Islet of Langerhans (tissue), 1 donor: ENCODE measurements around the gene CD58.
"Not testable (repeated sequence)": the region's sequence is repeated elsewhere in the genome, so short reads cannot be mapped to it uniquely, and the experiment has no call there.

ENCODE experiments used
- FAIRE-seq: peaks from one replicate; lab custom pipeline; 2011; peaks lifted over from hg19 to GRCh38; lab: Jason Lieb, UNC

The CD58 gene, protein sequence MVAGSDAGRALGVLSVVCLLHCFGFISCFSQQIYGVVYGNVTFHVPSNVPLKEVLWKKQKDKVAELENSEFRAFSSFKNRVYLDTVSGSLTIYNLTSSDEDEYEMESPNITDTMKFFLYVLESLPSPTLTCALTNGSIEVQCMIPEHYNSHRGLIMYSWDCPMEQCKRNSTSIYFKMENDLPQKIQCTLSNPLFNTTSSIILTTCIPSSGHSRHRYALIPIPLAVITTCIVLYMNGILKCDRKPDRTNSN

DNA sequence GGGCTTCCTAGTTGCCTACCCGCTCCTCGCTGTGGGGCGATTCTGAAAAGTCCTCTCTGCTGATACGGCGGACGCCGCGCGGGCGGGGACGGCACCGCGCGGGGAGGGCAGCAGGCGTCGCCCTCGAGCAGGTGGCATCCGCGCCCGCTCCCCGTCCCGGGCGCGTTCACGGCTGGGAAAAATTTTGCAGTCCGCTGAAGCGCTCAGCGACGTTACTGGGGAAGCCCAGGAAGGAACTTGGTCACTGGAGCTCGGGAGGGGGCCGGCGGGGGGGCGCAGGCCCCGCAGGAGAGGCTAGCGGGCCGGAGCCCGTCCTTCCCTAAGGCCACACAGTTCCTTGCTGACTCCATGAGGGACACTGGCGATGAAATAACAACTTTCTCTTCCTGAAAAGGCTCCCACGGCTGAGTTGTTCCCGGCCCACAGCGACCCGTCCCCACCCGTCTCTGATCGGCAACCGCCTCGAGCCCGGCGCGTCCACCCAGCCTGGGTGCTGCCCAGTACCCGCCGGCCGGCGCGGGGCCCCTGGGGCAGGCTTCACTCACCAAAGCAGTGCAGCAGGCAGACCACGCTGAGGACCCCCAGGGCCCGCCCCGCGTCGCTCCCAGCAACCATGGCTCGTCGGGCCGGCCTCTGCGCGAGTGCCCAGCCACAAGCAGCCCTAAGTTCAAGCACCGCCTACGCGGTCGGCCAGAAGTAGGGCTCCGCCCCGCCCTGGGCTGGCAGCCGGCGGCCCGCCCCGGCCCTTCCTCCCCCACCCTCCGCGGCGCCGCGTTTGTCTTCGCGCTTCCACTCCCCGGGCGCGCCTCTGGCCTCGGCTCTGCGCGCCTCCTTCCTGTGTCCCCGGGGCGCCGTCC lies at the start of gene CD58:
Gene CD58, minus strand, starts transcription at position 669 of the 857 bp plus-strand sequence. Its CDS starts 54 bp downstream, at position 615.
- no peak for FAIRE-seq

DNA sequence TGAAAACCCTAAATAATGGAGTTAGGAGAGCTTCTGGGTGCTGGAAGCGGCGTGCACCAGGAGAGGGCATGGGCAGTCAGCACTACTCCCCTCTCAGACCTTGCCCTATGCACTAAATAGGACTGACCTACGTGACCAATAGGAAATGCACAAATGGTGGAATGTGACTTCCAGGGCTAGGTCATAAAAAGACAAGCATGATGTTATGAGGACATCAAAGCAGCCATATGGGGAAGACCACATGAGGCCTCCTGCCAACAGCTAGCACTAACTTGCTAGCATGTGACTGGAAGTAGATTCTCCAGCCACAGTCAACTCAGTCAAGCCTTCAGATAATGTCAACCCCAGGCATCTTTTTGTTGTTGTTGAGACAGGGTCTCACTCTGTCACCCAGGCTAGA lies 49.6 kb upstream of the CD58 start:
- FAIRE-seq = not testable (repeated sequence)

DNA sequence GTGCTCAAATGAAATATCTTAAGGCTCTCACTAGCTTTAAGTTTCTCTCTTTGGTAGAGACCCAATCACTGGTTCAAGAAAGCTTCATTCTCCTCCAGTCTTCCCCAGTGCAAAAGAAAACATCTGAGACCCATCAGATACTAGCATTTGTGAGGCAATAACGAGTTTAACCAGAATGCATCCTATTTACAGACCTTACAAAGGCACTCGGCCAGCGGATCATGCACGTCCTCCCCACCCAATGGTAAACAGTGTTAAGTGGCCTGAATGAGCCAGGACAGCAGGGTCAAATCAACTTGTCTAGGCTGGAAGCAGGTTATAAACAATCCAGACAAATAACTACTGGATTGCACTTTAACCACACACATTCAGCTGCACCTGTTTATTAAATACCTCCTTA lies 48.3 kb upstream of the CD58 start:
- FAIRE-seq = not testable (repeated sequence)

DNA sequence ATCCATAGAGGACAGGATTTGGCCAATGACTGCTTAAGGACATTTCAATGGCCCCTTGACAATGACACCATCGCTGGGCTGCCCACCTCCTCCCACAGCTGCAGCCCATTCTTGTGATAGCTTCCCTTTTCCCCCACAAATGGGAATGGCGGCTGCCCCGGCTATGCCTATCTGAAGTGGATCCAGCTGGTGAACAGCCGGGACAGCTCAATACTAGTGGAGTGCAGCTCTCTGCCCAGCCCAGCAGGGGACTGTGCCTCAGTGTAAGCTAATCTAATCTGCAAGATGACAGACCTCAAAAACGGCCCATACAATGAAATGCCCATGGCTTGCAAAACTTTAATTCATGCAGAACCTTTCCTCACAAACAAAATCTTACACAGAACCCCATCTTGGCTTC lies 47.0 kb upstream of the CD58 start:
- not testable (repeated sequence) for FAIRE-seq

DNA sequence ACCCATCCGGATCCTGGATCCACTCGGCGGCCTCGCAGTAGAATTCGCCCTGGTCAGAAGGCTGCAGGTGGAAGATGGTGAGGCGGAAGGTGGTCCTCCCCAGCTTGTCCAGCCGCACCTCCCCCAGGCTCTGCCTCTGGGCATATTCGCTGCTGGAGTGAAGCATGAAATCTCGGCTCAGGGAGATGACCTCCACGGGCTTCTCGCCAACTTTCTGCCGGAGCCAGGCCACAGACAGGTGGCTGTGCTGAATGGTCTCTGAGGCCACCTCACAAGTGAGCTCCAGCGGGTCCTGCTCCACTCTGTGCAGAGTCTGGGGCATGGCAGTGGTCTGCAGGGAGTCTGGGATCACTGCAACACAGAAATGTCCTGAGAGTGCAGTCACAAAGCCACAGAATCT lies 43.0 kb upstream of the CD58 start:
- not testable (repeated sequence) for FAIRE-seq

- FAIRE-seq = not testable (repeated sequence)
These were observed 39.1 kb upstream of the CD58 start for GRCh38 chr1:116609801-116610371.

DNA sequence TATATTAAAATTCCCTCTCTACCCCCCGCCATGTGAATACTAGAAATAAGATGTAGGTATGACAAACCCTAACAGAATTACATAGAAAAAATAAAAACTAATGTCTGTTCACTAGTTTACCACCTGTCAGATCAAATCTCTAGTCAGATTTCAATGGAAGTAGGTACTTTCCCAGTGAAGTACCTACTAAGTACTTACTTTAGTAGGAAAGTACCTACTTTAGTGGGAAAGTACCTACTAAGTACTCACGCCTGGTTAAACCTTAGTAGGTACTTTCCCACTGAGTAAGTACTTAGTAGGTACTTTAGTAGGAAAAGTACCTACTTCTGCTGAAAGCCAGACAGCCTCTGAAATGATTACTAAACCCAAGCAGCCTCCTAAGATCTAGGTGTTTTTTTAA lies 38.0 kb upstream of the CD58 start:
- FAIRE-seq = not testable (repeated sequence)

GRCh38 chr1:116608151-116608550 lies 37.3 kb upstream of the CD58 start:
- not testable (repeated sequence) for FAIRE-seq

DNA sequence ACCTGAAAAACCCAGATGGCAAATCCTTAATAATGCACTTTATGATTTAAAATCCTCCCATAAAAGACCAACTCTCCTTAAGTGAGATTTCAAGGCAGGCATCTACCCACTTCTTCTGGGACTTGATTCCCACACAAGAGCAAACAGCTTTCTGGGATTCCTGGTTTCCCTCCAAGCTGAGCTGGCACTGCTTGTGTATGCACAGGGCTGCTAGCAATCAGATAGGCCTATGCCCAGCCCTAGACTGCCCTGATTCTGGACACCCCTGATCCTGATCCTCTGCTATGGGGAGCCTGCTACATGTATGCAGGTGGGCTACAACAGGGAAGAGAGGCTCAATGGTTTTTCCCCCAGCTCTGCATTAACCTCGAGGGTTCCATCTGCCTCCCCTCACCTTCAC lies 36.6 kb upstream of the CD58 start:
- not testable (repeated sequence) for FAIRE-seq

DNA sequence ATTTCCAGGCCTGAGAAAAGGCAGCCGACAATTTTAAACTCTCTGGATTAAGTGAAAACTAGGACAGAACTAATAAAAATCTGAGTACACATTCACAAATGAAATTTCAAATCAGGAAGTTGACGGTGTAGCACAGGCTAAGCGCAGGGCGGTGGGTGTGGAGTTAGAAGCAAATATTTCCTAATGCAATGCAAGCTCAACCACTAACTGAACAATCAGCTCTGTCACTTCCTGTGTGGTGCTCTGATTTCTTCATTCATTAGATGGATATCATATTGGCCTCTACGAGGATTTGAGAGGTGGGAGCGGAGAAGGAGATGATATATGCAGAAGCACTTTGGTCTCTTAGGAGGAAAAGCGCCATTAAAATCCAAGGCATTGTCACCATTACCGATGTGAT lies 35.2 kb upstream of the CD58 start:
- not testable (repeated sequence) for FAIRE-seq

DNA sequence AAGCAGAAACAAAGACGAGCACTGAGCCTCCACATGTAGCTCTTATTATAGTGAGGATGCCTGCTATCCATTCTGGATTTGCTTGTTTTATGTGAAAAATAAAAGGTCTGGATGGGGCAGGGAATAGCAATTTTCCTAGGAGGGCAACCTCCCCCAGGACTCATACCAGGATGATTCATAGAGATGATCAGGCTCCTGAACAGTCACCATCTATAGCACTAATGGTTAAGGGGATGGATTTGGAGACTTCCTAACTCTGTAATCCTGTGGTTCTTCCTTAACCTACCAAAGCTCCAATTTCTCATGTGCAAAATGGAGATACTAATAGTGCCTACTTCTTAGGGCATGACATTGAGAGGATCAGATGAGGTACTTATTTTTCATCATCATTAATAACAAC lies 34.5 kb upstream of the CD58 start:
- no peak for FAIRE-seq

DNA sequence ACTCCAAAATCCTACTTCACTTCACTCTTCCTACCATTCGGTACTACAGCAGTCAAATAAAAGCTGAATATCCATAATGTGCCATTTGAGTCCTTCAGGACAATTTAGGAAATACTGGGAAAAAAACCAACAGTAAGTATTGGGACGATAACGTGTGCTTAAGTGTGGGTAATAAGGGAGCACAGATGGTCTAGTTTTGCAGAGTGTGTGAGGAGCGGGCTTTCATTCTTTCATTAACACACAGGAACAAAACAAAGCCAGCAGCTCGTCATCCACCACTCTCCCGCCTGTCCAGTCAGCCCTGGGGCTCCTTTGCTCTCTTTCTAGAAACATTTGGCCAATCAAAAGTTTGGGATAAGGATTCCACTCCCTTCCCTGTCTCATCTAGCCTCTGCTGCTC lies 33.6 kb upstream of the CD58 start:
- FAIRE-seq = not testable (repeated sequence)

DNA sequence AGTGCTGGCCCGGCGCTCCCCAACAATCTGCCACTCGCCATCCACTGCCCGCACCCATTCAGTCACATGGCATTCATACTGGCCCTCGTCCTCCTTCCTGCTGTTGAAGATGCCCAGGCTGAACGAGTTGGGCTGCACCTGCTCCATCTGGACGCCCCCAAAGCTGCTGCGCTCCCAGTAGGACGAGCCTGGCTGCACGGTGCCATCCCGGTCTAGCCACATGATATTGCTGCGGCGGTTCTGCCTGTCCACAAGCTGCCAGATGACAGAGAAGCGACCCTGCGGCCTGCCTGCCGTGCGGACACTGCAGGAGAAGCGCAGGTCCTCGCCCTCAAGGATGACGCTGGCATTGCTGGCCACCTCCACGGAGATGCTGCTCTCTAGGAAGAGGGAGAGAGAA lies 32.8 kb upstream of the CD58 start:
- FAIRE-seq = not testable (repeated sequence)

DNA sequence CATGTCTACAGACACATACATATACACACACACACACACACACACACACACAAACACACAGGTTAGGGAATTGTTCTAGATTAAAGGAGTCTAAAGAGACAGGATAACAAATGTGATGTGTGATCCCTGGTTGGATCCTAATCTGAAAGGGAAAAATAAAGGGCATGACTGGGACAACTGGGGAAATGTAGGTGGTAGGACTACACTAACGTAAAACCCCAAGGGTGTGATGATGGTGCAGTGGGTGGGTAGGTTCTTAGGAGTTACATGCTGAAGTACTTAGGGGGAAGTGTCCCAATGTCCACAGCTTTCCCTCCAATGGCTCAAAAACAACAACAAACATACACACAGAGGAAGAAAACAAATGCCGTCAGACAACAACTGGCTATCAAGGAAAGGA lies 28.5 kb upstream of the CD58 start:
- not testable (repeated sequence) for FAIRE-seq

GRCh38 chr1:116598420-116599036 lies 27.7 kb upstream of the CD58 start:
- not testable (repeated sequence) for FAIRE-seq

DNA sequence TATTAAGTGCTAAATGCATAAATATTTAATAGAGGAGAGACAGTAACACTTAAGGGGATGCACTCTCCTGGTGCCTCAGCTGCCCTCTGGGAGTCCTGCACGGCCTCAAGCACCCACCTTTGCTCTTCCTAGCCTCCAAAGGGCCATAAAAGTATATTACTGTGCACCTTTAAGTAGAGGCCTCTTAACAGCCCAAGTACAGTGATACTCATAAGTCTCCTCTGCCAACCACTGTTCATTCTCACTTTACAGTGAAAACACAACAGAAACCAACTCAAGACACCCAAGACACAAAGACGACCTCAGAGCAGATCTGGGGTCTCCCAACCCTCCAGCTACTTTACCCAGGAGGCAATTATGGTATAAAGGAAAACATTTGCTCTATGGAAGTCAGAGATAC lies 26.6 kb upstream of the CD58 start:
- FAIRE-seq = not testable (repeated sequence)

DNA sequence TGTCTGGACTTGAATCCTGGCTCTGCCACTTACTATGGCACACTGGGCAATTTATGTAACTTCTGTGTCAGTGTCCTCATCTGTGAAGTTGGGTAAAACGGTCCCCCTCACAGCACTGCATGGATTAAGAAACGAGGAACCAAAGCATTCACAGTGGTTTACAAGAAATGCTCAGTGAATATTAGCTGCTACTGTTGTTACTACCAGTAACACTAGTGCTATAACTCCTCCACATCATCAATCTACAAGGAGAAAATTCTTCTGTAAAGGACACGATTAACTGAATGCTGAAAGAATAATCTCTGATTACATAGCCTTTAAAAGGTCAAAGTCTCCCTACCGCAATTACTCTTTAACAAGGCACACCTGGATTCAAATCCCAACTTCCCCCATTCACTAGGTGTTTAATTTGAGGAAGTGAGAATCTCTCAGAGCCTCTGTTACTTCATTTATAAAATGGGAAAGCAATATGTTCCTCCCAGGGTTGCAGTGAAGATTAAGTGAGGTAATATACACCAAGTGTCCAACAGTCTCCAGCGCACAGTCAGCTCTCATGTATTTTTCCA lies 26.0 kb upstream of the CD58 start:
- not testable (repeated sequence) for FAIRE-seq

DNA sequence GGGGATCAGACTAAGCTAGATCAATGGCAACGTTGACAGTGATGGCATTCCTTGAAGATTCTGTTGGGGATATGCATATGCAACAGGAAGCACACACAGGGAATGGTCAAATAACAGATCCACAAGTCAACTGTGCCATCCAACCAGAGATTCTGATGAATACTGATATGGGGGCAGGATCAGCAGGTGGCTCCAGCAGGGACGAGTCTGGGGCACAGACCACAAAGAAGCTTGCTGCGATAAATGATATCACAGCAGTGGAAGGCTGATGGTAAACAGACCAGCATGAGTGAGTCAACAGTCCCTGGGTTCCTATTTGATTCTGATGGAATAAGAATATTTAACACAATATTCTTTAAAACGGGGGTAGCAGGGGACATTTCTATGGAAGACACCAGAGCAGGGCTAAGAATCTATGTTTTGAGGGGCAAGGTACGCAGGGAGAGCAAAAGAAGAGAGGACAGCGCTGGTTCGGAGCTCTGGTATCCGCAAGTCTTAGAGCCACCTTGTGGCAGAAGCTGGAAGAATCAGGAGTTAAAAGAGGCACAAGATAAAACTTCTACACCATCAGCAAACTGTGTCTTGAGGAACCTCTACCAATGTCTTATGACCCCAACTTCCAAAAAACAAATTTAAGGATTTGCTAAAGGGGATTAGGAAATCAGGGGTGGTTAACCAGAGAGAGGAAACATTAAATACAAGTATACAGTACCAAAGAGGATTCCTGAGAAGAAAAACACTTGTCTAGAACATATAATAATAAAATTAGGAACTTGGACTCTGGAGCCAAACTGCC lies 25.3 kb upstream of the CD58 start:
- not testable (repeated sequence) for FAIRE-seq

GRCh38 chr1:116595065-116595840 lies 24.4 kb upstream of the CD58 start:
- not testable (repeated sequence) for FAIRE-seq

- not testable (repeated sequence) for FAIRE-seq
These were observed 23.2 kb upstream of the CD58 start for GRCh38 chr1:116593977-116594376.

GRCh38 chr1:116593401-116593800 lies 22.6 kb upstream of the CD58 start:
- not testable (repeated sequence) for FAIRE-seq
